ENCODE data around the gene COL12A1. TPM values are rescaled to one million over a fixed set of nuclear protein-coding genes. Genes with fewer than 3 reads are reported as not detected.

COL12A1 gene
- total and polyA plus RNA-seq, 8 donors = 1.2 to 19.3 (median 3.5) TPM

GRCh38 chr6:75244063-75244584 lies 38.3 kb upstream of the COL12A1 start:
- Histone ChIP-seq H3K9me3 (no peaks in the 10 kb centered on the region), H3K27me3 (no peaks in the 10 kb centered on the region), H3K36me3 (peaks cover 0 to 9% (median 1%) of the 10 kb centered on the region in 3 donors), H3K27ac (peak overlapping the region; percentile 7 to 91 (median 82)), H3K4me3 (peak overlapping the region; percentile 70 to 75 (median 72)), H3K4me1 (peaks cover 0 to 14% (median 4%) of the 10 kb centered on the region in 3 donors)
- intact Hi-C loops (cut with DNase I) = no loop called here
- no peak for TF ChIP-seq CTCF (IDR thresholded peaks at IDR 0.05)
- FAIRE-seq (no peak), DNase-seq (no peak), ATAC-seq (peak; percentile 34 to 43 (median 38))
- WGBS, 2 donors = 16 to 19% methylated on average over 15 of the region's 15 CpGs

DNA sequence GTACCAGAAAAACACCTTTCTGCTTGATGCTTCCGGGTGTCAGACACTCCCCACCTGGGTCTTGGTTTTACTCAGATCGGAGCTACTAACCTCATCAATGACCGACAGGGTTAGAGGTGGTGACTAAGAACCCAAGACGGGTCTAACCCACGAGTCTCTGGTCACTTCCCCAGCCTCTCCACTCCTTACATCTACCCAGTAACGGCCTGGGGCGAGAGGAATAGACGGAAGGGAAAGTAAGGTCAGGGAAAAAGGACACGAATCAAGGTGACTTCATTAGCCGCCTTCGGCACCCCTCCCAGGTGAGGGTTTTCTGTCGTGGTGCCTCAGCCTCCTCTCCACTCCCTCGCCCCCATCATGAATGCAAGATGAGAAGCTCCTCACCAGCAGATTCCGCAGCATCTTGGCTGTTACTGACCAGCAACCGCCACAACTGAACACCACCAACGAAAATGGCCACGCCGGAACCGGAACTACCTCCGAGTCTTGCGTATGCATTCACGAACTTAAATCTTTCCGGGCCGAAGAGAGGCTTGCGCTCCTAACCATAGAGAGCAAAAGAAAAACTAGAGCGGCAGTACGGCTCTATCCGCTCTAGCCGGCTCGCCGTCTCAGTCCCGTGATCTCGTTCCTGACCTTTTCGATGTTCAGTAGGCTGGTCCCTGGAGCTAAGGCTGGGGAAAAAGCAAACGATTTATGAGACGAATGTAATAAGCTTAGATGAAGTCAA lies 37.6 kb upstream of the COL12A1 start, which contains the start of gene COX7A2:
Gene COX7A2, minus strand, starts transcription at position 469 of the 730 bp plus-strand sequence. Its CDS starts 67 bp downstream, at position 402.
- Histone ChIP-seq H3K9me3 (no peaks in the 10 kb centered on the region), H3K4me3 (peak within 1 kb of the TSS; percentile 70 to 75 (median 72)), H3K36me3 (peaks cover 0 to 15% (median 6%) of the 10 kb centered on the region in 3 donors), H3K27me3 (no peaks in the 10 kb centered on the region), H3K4me1 (peaks cover 0 to 14% (median 4%) of the 10 kb centered on the region in 3 donors), H3K27ac (peak within 1 kb of the TSS; percentile 65 to 91 (median 82))
- WGBS, 2 donors = 0 to 1% methylated on average over 36 of the region's 36 CpGs
- ATAC-seq (peak; percentile 98 to 100 (median 99)), DNase-seq (peak; percentile 74 to 91 (median 87)), FAIRE-seq (peak; percentile 97)
- intact Hi-C loops (cut with DNase I) = no loop called here
- no peak for TF ChIP-seq CTCF (IDR thresholded peaks at IDR 0.05)

GRCh38 chr6:75236630-75237029 lies 30.8 kb upstream of the COL12A1 start:
- Histone ChIP-seq H3K4me1 (peaks cover 0 to 8% (median 4%) of the 10 kb centered on the region in 3 donors), H3K9me3 (no peaks in the 10 kb centered on the region), H3K27me3 (no peaks in the 10 kb centered on the region), H3K4me3 (no peak overlapping the region), H3K27ac (no peak overlapping the region), H3K36me3 (peaks cover 5 to 30% (median 6%) of the 10 kb centered on the region in 3 donors)
- DNase-seq (no peak), FAIRE-seq (no peak), ATAC-seq (no peak)
- intact Hi-C loops (cut with DNase I) = no loop called here
- no peak for TF ChIP-seq CTCF (IDR thresholded peaks at IDR 0.05)
- WGBS, 2 donors = 87 to 90% methylated on average over 4 of the region's 4 CpGs

GRCh38 chr6:75235271-75235670 lies 29.4 kb upstream of the COL12A1 start:
- H3K4me3 ChIP-seq = no peak overlapping the region
- no peak overlapping the region for H3K27ac ChIP-seq
- DNase-seq = no peak
- no peaks in the 10 kb centered on the region for H3K27me3 ChIP-seq
- no peaks in the 10 kb centered on the region for H3K9me3 ChIP-seq
- WGBS, 2 donors = 66 to 69% methylated on average over 2 of the region's 2 CpGs
- peaks cover 5 to 30% (median 6%) of the 10 kb centered on the region in 3 donors for H3K36me3 ChIP-seq
- intact Hi-C loops (cut with DNase I) = no loop called here
- H3K4me1 ChIP-seq = no peaks in the 10 kb centered on the region
- no peak for TF ChIP-seq CTCF (IDR thresholded peaks at IDR 0.05)
- no peak for FAIRE-seq
- ATAC-seq = no peak
